ENCODE data around the gene IDH1.
A peak's percentile ranks its signal among the peaks of the same experiment; 100 is the strongest.

Gene IDH1

GRCh38 chr2:208254871-208255556, at the start of gene IDH1:
Gene IDH1 (minus strand): TSS chr2:208255071. CDS start chr2:208251551, 3,520 bp downstream.
- Mint-ChIP-seq H3K27ac (peak within 1 kb of the TSS; percentile 65), H3K4me1 (peaks cover 32% of the 10 kb centered on the region), H3K27me3 (peaks cover 11% of the 10 kb centered on the region), H3K4me3 (peak within 1 kb of the TSS; percentile 87), H3K36me3 (peaks cover 18% of the 10 kb centered on the region), H3K9me3 (no peaks in the 10 kb centered on the region)
- DNase-seq = peak; percentile 97
- CTCF ChIA-PET = interaction anchor here (0.6 to 5.0 kb wide), 8 partner anchors 10 to 618 kb away, joined by 3 to 26 read pairs (median 8); partner anchors contain the start of gene PIKFYVE

GRCh38 chr2:208304157-208304556, 49.3 kb upstream of the IDH1 start:
- Mint-ChIP-seq H3K4me1 (no peaks in the 10 kb centered on the region), H3K27me3 (no peaks in the 10 kb centered on the region), H3K36me3 (peaks cover 45% of the 10 kb centered on the region), H3K27ac (no peak overlapping the region), H3K9me3 (no peaks in the 10 kb centered on the region), H3K4me3 (no peak overlapping the region)
- CTCF ChIA-PET = no interaction called here
- DNase-seq = no peak

DNA sequence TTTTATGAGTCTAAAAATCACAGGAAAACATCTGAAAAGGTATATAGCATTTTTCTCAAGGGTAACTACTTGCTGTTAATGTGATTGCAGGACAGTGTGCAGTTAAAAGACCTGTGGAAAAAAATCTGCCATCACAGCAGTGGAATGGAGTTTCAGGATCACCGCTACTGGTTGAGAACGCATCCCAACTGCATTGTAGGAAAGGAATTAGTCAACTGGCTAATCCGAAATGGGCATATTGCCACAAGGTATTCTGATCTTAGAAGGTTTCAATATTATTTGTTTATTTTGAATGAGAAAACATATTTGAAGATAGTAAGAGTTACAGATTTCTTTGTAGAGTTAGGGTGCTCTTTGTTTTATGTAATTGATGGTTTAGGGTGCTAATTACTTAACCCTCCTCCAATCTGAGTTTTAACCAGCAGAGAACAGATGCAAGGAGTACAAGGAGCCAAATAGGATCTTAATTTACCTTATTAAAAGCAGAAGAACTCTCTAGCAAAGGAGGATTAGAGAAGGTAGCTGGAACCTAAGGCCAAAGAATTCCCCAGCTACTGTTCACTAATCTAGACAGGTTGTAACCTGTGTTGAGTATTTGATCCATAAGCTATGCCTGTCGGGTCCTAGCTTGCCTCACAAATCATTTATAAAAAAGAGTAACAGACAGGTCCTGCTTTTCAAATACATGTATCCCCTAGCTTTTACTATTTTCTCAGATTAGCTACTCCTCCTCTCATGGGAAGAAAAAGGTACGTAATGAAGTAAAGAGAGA, 46.2 kb upstream of the IDH1 start:
- H3K9me3 Mint-ChIP-seq = no peaks in the 10 kb centered on the region
- CTCF ChIA-PET = no interaction called here
- no peak overlapping the region for H3K4me3 Mint-ChIP-seq
- no peak overlapping the region for H3K27ac Mint-ChIP-seq
- H3K36me3 Mint-ChIP-seq = peaks cover 44% of the 10 kb centered on the region
- no peaks in the 10 kb centered on the region for H3K27me3 Mint-ChIP-seq
- H3K4me1 Mint-ChIP-seq = no peaks in the 10 kb centered on the region
- DNase-seq = no peak

- no peak overlapping the region for H3K4me3 Mint-ChIP-seq
- no peaks in the 10 kb centered on the region for H3K27me3 Mint-ChIP-seq
- H3K4me1 Mint-ChIP-seq = peaks cover 19% of the 10 kb centered on the region
- H3K27ac Mint-ChIP-seq = no peak overlapping the region
- H3K36me3 Mint-ChIP-seq = peaks cover 54% of the 10 kb centered on the region
- H3K9me3 Mint-ChIP-seq = peaks cover 2% of the 10 kb centered on the region
- DNase-seq = no peak
- CTCF ChIA-PET = no interaction called here
Measured at GRCh38 chr2:208297961-208298360, 43.1 kb upstream of the IDH1 start.

- Mint-ChIP-seq H3K4me1 (peaks cover 21% of the 10 kb centered on the region), H3K9me3 (peaks cover 2% of the 10 kb centered on the region), H3K27ac (no peak overlapping the region), H3K4me3 (no peak overlapping the region), H3K27me3 (no peaks in the 10 kb centered on the region), H3K36me3 (peaks cover 60% of the 10 kb centered on the region)
- CTCF ChIA-PET = no interaction called here
- DNase-seq = no peak
Measured at GRCh38 chr2:208296610-208297009, 41.7 kb upstream of the IDH1 start.

DNA sequence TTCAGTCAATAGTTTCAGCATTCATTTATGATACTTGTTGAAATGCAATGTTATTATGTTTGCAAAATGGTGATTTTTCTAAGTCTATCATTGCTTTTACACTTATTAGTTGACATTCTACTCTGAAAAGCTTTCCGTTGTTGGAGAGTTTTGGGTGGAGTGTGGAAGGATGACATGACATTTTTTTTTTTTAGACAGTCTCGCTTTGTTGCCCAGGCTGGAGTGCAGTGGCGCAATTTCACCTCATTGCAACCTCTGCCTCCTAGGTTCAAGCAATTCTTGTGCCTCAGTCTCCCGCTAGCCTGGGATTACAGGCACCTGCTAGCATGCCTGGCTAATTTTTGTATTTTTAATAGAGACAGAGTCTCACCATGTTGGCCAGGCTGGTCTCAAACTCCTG, 41.0 kb upstream of the IDH1 start:
- DNase-seq = no peak
- H3K27ac Mint-ChIP-seq = no peak overlapping the region
- CTCF ChIA-PET = no interaction called here
- peaks cover 60% of the 10 kb centered on the region for H3K36me3 Mint-ChIP-seq
- H3K4me3 Mint-ChIP-seq = no peak overlapping the region
- H3K9me3 Mint-ChIP-seq = peaks cover 2% of the 10 kb centered on the region
- peaks cover 21% of the 10 kb centered on the region for H3K4me1 Mint-ChIP-seq
- no peaks in the 10 kb centered on the region for H3K27me3 Mint-ChIP-seq

GRCh38 chr2:208294482-208295024, 39.7 kb upstream of the IDH1 start:
- Mint-ChIP-seq H3K4me1 (peaks cover 21% of the 10 kb centered on the region), H3K27ac (no peak overlapping the region), H3K4me3 (no peak overlapping the region)

GRCh38 chr2:208285853-208286252, 31.0 kb upstream of the IDH1 start:
- DNase-seq = no peak
- H3K27me3 Mint-ChIP-seq = no peaks in the 10 kb centered on the region
- H3K9me3 Mint-ChIP-seq = peaks cover 6% of the 10 kb centered on the region
- H3K36me3 Mint-ChIP-seq = peaks cover 57% of the 10 kb centered on the region
- H3K27ac Mint-ChIP-seq = no peak overlapping the region
- CTCF ChIA-PET = no interaction called here
- H3K4me1 Mint-ChIP-seq = no peaks in the 10 kb centered on the region
- H3K4me3 Mint-ChIP-seq = no peak overlapping the region

More at GRCh38 chr2:208294482-208295024, 39.7 kb upstream of the IDH1 start:
- H3K36me3 Mint-ChIP-seq = peaks cover 63% of the 10 kb centered on the region
- DNase-seq = no peak
- H3K9me3 Mint-ChIP-seq = peaks cover 8% of the 10 kb centered on the region
- no peaks in the 10 kb centered on the region for H3K27me3 Mint-ChIP-seq
- CTCF ChIA-PET = no interaction called here

- H3K27ac Mint-ChIP-seq = no peak overlapping the region
- H3K27me3 Mint-ChIP-seq = no peaks in the 10 kb centered on the region
- H3K4me1 Mint-ChIP-seq = no peaks in the 10 kb centered on the region
- no peak overlapping the region for H3K4me3 Mint-ChIP-seq
- no peak for DNase-seq
- CTCF ChIA-PET = no interaction called here
- H3K9me3 Mint-ChIP-seq = no peaks in the 10 kb centered on the region
- peaks cover 74% of the 10 kb centered on the region for H3K36me3 Mint-ChIP-seq
Measured at GRCh38 chr2:208280933-208281332, 26.1 kb upstream of the IDH1 start.

GRCh38 chr2:208280234-208280633, 25.4 kb upstream of the IDH1 start:
- no peak overlapping the region for H3K4me3 Mint-ChIP-seq
- CTCF ChIA-PET = interaction anchor here (1.4 kb wide), 1 partner anchor 26 kb away, joined by 3 read pairs; the partner anchor contains the start of gene IDH1
- no peak for DNase-seq
- H3K9me3 Mint-ChIP-seq = no peaks in the 10 kb centered on the region
- H3K27me3 Mint-ChIP-seq = no peaks in the 10 kb centered on the region
- no peaks in the 10 kb centered on the region for H3K4me1 Mint-ChIP-seq
- no peak overlapping the region for H3K27ac Mint-ChIP-seq
- peaks cover 75% of the 10 kb centered on the region for H3K36me3 Mint-ChIP-seq

- Mint-ChIP-seq H3K27ac (no peak overlapping the region), H3K27me3 (no peaks in the 10 kb centered on the region)
Measured at GRCh38 chr2:208279236-208279635, 24.4 kb upstream of the IDH1 start.

GRCh38 chr2:208278549-208278948, 23.7 kb upstream of the IDH1 start:
- CTCF ChIA-PET = no interaction called here
- no peaks in the 10 kb centered on the region for H3K9me3 Mint-ChIP-seq
- H3K27ac Mint-ChIP-seq = no peak overlapping the region
- DNase-seq = no peak
- no peaks in the 10 kb centered on the region for H3K27me3 Mint-ChIP-seq
- peaks cover 87% of the 10 kb centered on the region for H3K36me3 Mint-ChIP-seq
- no peak overlapping the region for H3K4me3 Mint-ChIP-seq
- H3K4me1 Mint-ChIP-seq = peaks cover 2% of the 10 kb centered on the region

More at GRCh38 chr2:208279236-208279635, 24.4 kb upstream of the IDH1 start:
- no peak overlapping the region for H3K4me3 Mint-ChIP-seq
- peaks cover 82% of the 10 kb centered on the region for H3K36me3 Mint-ChIP-seq
- no peaks in the 10 kb centered on the region for H3K9me3 Mint-ChIP-seq
- H3K4me1 Mint-ChIP-seq = peaks cover under 1% of the 10 kb centered on the region
- no peak for DNase-seq
- CTCF ChIA-PET = interaction anchor here (1.4 kb wide), 1 partner anchor 25 kb away, joined by 3 read pairs; the partner anchor contains the start of gene IDH1

- Mint-ChIP-seq H3K27me3 (no peaks in the 10 kb centered on the region), H3K9me3 (no peaks in the 10 kb centered on the region), H3K27ac (no peak overlapping the region), H3K4me3 (no peak overlapping the region), H3K4me1 (peaks cover 5% of the 10 kb centered on the region), H3K36me3 (peaks cover 69% of the 10 kb centered on the region)
- CTCF ChIA-PET = interaction anchor here (1.5 kb wide), 1 partner anchor 20 kb away, joined by 3 read pairs; the partner anchor contains the start of gene IDH1
- no peak for DNase-seq
Measured at GRCh38 chr2:208274748-208275147, 19.9 kb upstream of the IDH1 start.

GRCh38 chr2:208269091-208269490, 14.2 kb upstream of the IDH1 start:
- peaks cover 31% of the 10 kb centered on the region for H3K36me3 Mint-ChIP-seq
- DNase-seq = no peak
- H3K9me3 Mint-ChIP-seq = no peaks in the 10 kb centered on the region
- peaks cover 3% of the 10 kb centered on the region for H3K27me3 Mint-ChIP-seq
- CTCF ChIA-PET = interaction anchor here (0.8 kb wide), 1 partner anchor 94 kb away, joined by 3 read pairs; no protein-coding TSS in a partner anchor
- H3K4me3 Mint-ChIP-seq = no peak overlapping the region
- H3K4me1 Mint-ChIP-seq = peaks cover 48% of the 10 kb centered on the region
- H3K27ac Mint-ChIP-seq = no peak overlapping the region

All from activated naive CD4-positive, alpha-beta T cell treated with anti-CD3 and anti-CD28 coated beads, Interleukin-2, amount 10 ng/mL, durations not matched to agents 7 days and 5 days (primary cell).